HCT116 (cell line): ENCODE measurements around the gene KIF26B. TPM values are rescaled to one million over a fixed set of nuclear protein-coding genes. Genes with fewer than 3 reads are reported as not detected.

Source experiments
- ATAC-seq: fragments of 200-7000 bp; cut with Tn5 transposase; 2 replicates; pipeline ENCODE4 v1.9.1; 2020; ENCODE audit warnings: mild to moderate bottlenecking, moderate library complexity
- BruUV-seq: library from RNA; stranded (reverse); fragments of 400-500 nt; replicated peaks from 2 replicates; lab custom pipeline; 2021; lab: Mats Ljungman, UMichigan
- CTCF ChIA-PET: fragments of 300-600 bp; sonication (Branson Sonifier 250); formaldehyde crosslinking; loops from one replicate; lab custom pipeline; 2021; ENCODE audit warnings: antibody characterized with exemption; lab: Charles Lee
- POLR2A ChIA-PET: fragments of 300-600, 350-600 bp; sonication (Branson Sonifier 250); formaldehyde crosslinking; loops from one replicate; lab custom pipeline; 2021; ENCODE audit warnings: antibody characterized with exemption; lab: Charles Lee
- RAD21 ChIA-PET, 2 experiments: fragments of 300-600 bp; sonication (Branson Sonifier 250); formaldehyde crosslinking; loops; one replicate each; lab custom pipeline; 2023; ENCODE audit warnings: low total read pairs in 2 of 2; ENCODE audit not compliant: uncharacterized antibody in 2 of 2, unreplicated experiment in 2 of 2, low non-redundant PET in 1 of 2; lab: Charles Lee
- DNase-seq: peaks from one replicate; pipeline ENCODE4 v3.0.0-alpha.2; 2010; ENCODE audit warnings: low read depth, low spot score
- H2AFZ ChIP-seq: fragments of 200-600 bp; shearing (Covaris generic), sonication (generic); 2 replicates; pipeline ENCODE4 v1.6.1; 2017; ENCODE audit warnings: low read depth, mixed run types, mixed read lengths, antibody characterized with exemption, low read length; ENCODE audit not compliant: poor library complexity, severe bottlenecking
- H3K27ac ChIP-seq: 2 replicates; pipeline ENCODE4 v1.5.1; 2012; ENCODE audit warnings: low read depth, low read length
- H3K27me3 ChIP-seq: fragments of 200-600 bp; sonication (generic); 2 replicates; pipeline ENCODE4 v1.6.1; 2016; ENCODE audit warnings: mixed run types, low read length, mixed read lengths; ENCODE audit not compliant: insufficient read depth
- H3K36me3 ChIP-seq, 2 experiments: fragments of 200-500 bp in 1 of 2; fragments of 200-600 bp in 1 of 2; sonication (Bioruptor generic) in 1 of 2; sonication (generic) in 1 of 2; 2 replicates each; pipeline versions ENCODE4 v1.5.1 to v1.6.1; 2014 to 2016; ENCODE audit warnings: low read length in 2 of 2, inconsistent platforms in 1 of 2, mixed read lengths in 1 of 2, mixed run types in 1 of 2; ENCODE audit not compliant: insufficient read depth in 2 of 2, control insufficient read depth in 1 of 2
- H3K4me1 ChIP-seq, 2 experiments: fragments of 200-600 bp in 1 of 2; sonication (generic) in 1 of 2; 2 replicates each; pipeline versions ENCODE4 v1.5.1 to v1.6.1; 2012 to 2017; ENCODE audit warnings: low read length in 2 of 2, inconsistent platforms in 1 of 2, mild to moderate bottlenecking in 1 of 2, mixed read lengths in 1 of 2, mixed run types in 1 of 2, moderate library complexity in 1 of 2; ENCODE audit not compliant: insufficient read depth in 2 of 2, control insufficient read depth in 1 of 2
- H3K4me2 ChIP-seq: fragments of 200-600 bp; sonication (generic); 2 replicates; pipeline ENCODE4 v1.6.1; 2017; ENCODE audit warnings: mixed run types, low read length, mixed read lengths
- H3K4me3 ChIP-seq, 2 experiments: fragments of 200-600 bp in 1 of 2; sonication (generic) in 1 of 2; replicated peaks in 1 of 2; 2 replicates each; pipeline ENCODE4 v1.5.1; 2011 to 2016; ENCODE audit warnings: low read length in 2 of 2, control low read depth in 1 of 2, low read depth in 1 of 2, mild to moderate bottlenecking in 1 of 2, mixed read lengths in 1 of 2, mixed run types in 1 of 2
- H3K79me2 ChIP-seq: fragments of 200-600 bp; sonication (generic); 2 replicates; pipeline ENCODE4 v1.6.1; 2017; ENCODE audit warnings: mild to moderate bottlenecking, mixed run types, low read length, moderate library complexity, mixed read lengths; ENCODE audit not compliant: insufficient read depth
- H3K9ac ChIP-seq: fragments of 200-600 bp; sonication (generic); 2 replicates; pipeline ENCODE4 v1.6.1; 2016; ENCODE audit warnings: low read length, mixed read lengths
- H3K9me2 ChIP-seq: fragments of 200-600 bp; sonication (generic), shearing (Covaris generic); 2 replicates; pipeline ENCODE4 v1.6.1; 2017; ENCODE audit warnings: mixed run types, mild to moderate bottlenecking, moderate library complexity; ENCODE audit not compliant: insufficient read depth
- H3K9me3 ChIP-seq, 2 experiments: fragments of 200-500 bp in 1 of 2; fragments of 200-600 bp in 1 of 2; sonication (Bioruptor generic) in 1 of 2; sonication (generic) in 1 of 2; 2 replicates each; pipeline ENCODE4 v1.6.1; 2014 to 2017; ENCODE audit warnings: low read length in 2 of 2, mixed read lengths in 2 of 2, inconsistent platforms in 1 of 2, low read depth in 1 of 2, mild to moderate bottlenecking in 1 of 2, mixed run types in 1 of 2, moderate library complexity in 1 of 2; ENCODE audit not compliant: control insufficient read depth in 1 of 2, insufficient read depth in 1 of 2
- H4K20me1 ChIP-seq: fragments of 200-600 bp; sonication (generic), shearing (Covaris generic); 2 replicates; pipeline ENCODE4 v1.6.1; 2017; ENCODE audit warnings: mixed run types, mild to moderate bottlenecking, moderate library complexity; ENCODE audit not compliant: insufficient read depth
- CTCF ChIP-seq, 3 experiments: fragments of 200-600 bp in 1 of 3; sonication (generic) in 1 of 3; IDR thresholded peaks in 2 of 3; conservative IDR thresholded peaks in 1 of 3; 2 replicates each; pipeline ENCODE4 v1.5.1; 2012 to 2017; ENCODE audit warnings: low read depth in 2 of 3, low read length in 2 of 3, antibody characterized with exemption in 1 of 3, borderline replicate concordance in 1 of 3, control low read depth in 1 of 3, mild to moderate bottlenecking in 1 of 3, mixed read lengths in 1 of 3, mixed run types in 1 of 3, moderate library complexity in 1 of 3; ENCODE audit not compliant: insufficient read depth in 1 of 3
- EGR1 ChIP-seq: IDR thresholded peaks from 2 replicates; pipeline ENCODE4 v1.6.1; 2012; ENCODE audit warnings: low read depth
- ELF1 ChIP-seq: IDR thresholded peaks from 2 replicates; pipeline ENCODE4 v1.6.1; 2012; ENCODE audit warnings: low read depth, borderline replicate concordance
- FOSL1 ChIP-seq: IDR thresholded peaks from 2 replicates; pipeline ENCODE4 v1.6.1; 2012; ENCODE audit warnings: low read depth
- JUND ChIP-seq: IDR thresholded peaks from 2 replicates; pipeline ENCODE4 v1.6.1; 2012
- POLR2A ChIP-seq: IDR thresholded peaks from 2 replicates; pipeline ENCODE4 v1.7.0; 2011; ENCODE audit warnings: borderline replicate concordance; ENCODE audit not compliant: insufficient read depth, insufficient read length; ENCODE audit errors: extremely low read depth
- POLR2AphosphoS5 ChIP-seq: IDR thresholded peaks from 2 replicates; pipeline ENCODE4 v1.6.1; 2011; ENCODE audit warnings: mild to moderate bottlenecking, low read depth, low read length, moderate library complexity
- SP1 ChIP-seq: IDR thresholded peaks from 2 replicates; pipeline ENCODE4 v1.6.1; 2012; ENCODE audit warnings: low read depth
- SRF ChIP-seq: IDR thresholded peaks from 2 replicates; pipeline ENCODE4 v1.6.1; 2012; ENCODE audit warnings: low read depth
- ZFX ChIP-seq: fragments of 450-650 bp; IDR thresholded peaks from 2 replicates; pipeline ENCODE4 v1.6.1; 2017
- intact Hi-C: fragments of 100-400 bp; cut with micrococcal nuclease; formaldehyde crosslinking; loops from 2 replicates; pipeline ENCODE4 v1.10.0; 2022
- total RNA-seq: library from RNA; stranded (reverse); gene quantifications from one replicate; pipeline ENCODE4 v1.2.1, GENCODE V29; 2021; ENCODE audit not compliant: unreplicated experiment
- TF ChIP-seq, protein P1 (sequence below): IDR thresholded peaks from 2 replicates; pipeline ENCODE4 v1.6.1; 2011; ENCODE audit warnings: mild to moderate bottlenecking, low read length, moderate library complexity; ENCODE audit not compliant: insufficient replicate concordance; ENCODE audit errors: extremely low read depth
- TF ChIP-seq, protein P2 (sequence below): IDR thresholded peaks from 2 replicates; pipeline ENCODE4 v1.6.1; 2012

The KIF26B gene
- total RNA-seq, 1 experiment from 2014 or later = 0.49 TPM

- ChIA-PET RAD21 (interaction anchor here in 1 of 2 experiments (0.6 kb wide), 1 partner anchor 27 kb away, joined by 4 read pairs; no protein-coding TSS in a partner anchor), POLR2A (no interaction called here), CTCF (interaction anchor here (0.7 kb wide), 1 partner anchor 628 kb away, joined by 3 read pairs; no protein-coding TSS in a partner anchor)
- peaks cover 0 to 6% of the 10 kb centered on the region in 2 experiments; a peak in 2 of 4 replicates for H3K4me1 ChIP-seq
- H3K9ac ChIP-seq = no peak overlapping the region
- no peaks in the 10 kb centered on the region for H4K20me1 ChIP-seq
- DNase-seq (no peak), ATAC-seq (no peak)
- H3K9me3 ChIP-seq = no peaks in the 10 kb centered on the region
- BruUV-seq = no TSS peak
- no peak overlapping the region for H3K4me3 ChIP-seq
- no peaks in the 10 kb centered on the region for H3K36me3 ChIP-seq
- no peaks in the 10 kb centered on the region for H3K79me2 ChIP-seq
- intact Hi-C loops = no loop called here
- no peak overlapping the region for H2AFZ ChIP-seq
- TF ChIP-seq, protein P1, sequence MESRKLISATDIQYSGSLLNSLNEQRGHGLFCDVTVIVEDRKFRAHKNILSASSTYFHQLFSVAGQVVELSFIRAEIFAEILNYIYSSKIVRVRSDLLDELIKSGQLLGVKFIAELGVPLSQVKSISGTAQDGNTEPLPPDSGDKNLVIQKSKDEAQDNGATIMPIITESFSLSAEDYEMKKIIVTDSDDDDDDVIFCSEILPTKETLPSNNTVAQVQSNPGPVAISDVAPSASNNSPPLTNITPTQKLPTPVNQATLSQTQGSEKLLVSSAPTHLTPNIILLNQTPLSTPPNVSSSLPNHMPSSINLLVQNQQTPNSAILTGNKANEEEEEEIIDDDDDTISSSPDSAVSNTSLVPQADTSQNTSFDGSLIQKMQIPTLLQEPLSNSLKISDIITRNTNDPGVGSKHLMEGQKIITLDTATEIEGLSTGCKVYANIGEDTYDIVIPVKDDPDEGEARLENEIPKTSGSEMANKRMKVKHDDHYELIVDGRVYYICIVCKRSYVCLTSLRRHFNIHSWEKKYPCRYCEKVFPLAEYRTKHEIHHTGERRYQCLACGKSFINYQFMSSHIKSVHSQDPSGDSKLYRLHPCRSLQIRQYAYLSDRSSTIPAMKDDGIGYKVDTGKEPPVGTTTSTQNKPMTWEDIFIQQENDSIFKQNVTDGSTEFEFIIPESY = no peak
- TF ChIP-seq EGR1 (no peak), ZFX (no peak)
- H3K4me2 ChIP-seq = no peak overlapping the region
- H3K9me2 ChIP-seq = no peaks in the 10 kb centered on the region
- no peaks in the 10 kb centered on the region for H3K27me3 ChIP-seq
- no peak overlapping the region for H3K27ac ChIP-seq
Observed at GRCh38 chr1:245716561-245716960, 561.8 kb downstream of the KIF26B start.

DNA sequence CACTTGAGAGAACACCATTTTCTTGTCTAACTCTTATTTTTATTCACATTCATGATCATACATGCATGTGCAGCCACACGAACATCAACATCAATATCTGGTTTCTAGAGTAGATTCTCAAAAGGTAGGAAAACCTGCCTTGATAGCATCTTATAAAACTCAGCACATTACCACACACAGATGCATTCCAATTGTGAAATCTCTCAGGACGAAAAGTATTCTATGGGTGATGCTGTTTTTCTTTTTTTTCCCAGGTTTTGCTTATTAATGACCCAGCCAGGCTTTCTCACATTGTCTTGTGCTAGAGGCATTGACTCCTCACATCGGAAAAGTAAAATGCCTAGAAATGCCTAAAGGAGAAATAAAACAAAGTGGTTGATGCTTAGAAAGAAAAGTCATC lies 562.8 kb downstream of the KIF26B start:
- H3K9me3 ChIP-seq = no peaks in the 10 kb centered on the region
- H3K4me1 ChIP-seq = peaks cover 0 to 6% of the 10 kb centered on the region in 2 experiments; a peak in 2 of 4 replicates
- TF ChIP-seq JUND (no peak), EGR1 (no peak), CTCF (IDR thresholded peaks at IDR 0.05 in 2 of 3, conservative IDR thresholded peaks at IDR 0.05 in 1 of 3; ENCODE audit: borderline replicate concordance in 1 of 3, insufficient read depth in 1 of 3, low read depth in 2 of 3, low read length in 2 of 3) (no peak), ELF1 (no peak), FOSL1 (no peak), SP1 (no peak), POLR2AphosphoS5 (no peak), ZFX (no peak), POLR2A (no peak), SRF (no peak)
- TF ChIP-seq, protein P2, sequence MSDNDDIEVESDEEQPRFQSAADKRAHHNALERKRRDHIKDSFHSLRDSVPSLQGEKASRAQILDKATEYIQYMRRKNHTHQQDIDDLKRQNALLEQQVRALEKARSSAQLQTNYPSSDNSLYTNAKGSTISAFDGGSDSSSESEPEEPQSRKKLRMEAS = no peak
- TF ChIP-seq, protein P1 = no peak
- POLR2A ChIA-PET = no interaction called here
- no peak overlapping the region for H3K27ac ChIP-seq
- H2AFZ ChIP-seq = no peak overlapping the region
- ATAC-seq (no peak), DNase-seq (no peak)
- H3K79me2 ChIP-seq = no peaks in the 10 kb centered on the region
- no peaks in the 10 kb centered on the region for H3K9me2 ChIP-seq
- BruUV-seq = no TSS peak
- RAD21 ChIA-PET = no interaction called here
- CTCF ChIA-PET = interaction anchor here (0.7 kb wide), 1 partner anchor 629 kb away, joined by 3 read pairs; no protein-coding TSS in a partner anchor
- intact Hi-C loops = no loop called here
- H3K4me2 ChIP-seq = no peak overlapping the region
- H3K27me3 ChIP-seq = no peaks in the 10 kb centered on the region
- H3K36me3 ChIP-seq = no peaks in the 10 kb centered on the region
- no peaks in the 10 kb centered on the region for H4K20me1 ChIP-seq
- no peak overlapping the region for H3K9ac ChIP-seq
- no peak overlapping the region for H3K4me3 ChIP-seq
